GM23338 (cell line): ENCODE results near the gene ATRIP. TPM values are rescaled to one million over a fixed set of nuclear protein-coding genes. Genes with fewer than 3 reads are reported as not detected.

Experiments used
- ATAC-seq: fragments of 200-7000 bp; cut with Tn5 transposase; 3 replicates; pipeline ENCODE4 v1.9.1; 2020
- DNase-seq: peaks from one replicate; pipeline ENCODE4 v3.0.0-alpha.2; 2015; ENCODE audit warnings: low spot score
- H2AFZ ChIP-seq: fragments of 200-600 bp; sonication (generic); 2 replicates; pipeline ENCODE4 v1.8.0; 2016; ENCODE audit warnings: antibody characterized with exemption, mild to moderate bottlenecking, moderate library complexity
- H3F3A ChIP-seq: fragments of 200-600 bp; sonication (generic); replicated peaks from 2 replicates; pipeline ENCODE4 v1.8.0; 2017; ENCODE audit warnings: antibody characterized with exemption, mixed run types, low read depth
- H3K27ac ChIP-seq: fragments of 200-600 bp; sonication (generic); 2 replicates; pipeline ENCODE4 v1.6.1; 2016; ENCODE audit warnings: low read depth
- H3K27me3 ChIP-seq: fragments of 200-600 bp; sonication (generic); 2 replicates; pipeline ENCODE4 v1.8.0; 2016; ENCODE audit warnings: mild to moderate bottlenecking, mixed run types, moderate library complexity; ENCODE audit not compliant: insufficient read depth
- H3K36me3 ChIP-seq: fragments of 200-600 bp; sonication (generic); 2 replicates; pipeline ENCODE4 v1.8.0; 2016; ENCODE audit warnings: mild to moderate bottlenecking; ENCODE audit not compliant: insufficient read depth
- H3K4me1 ChIP-seq: fragments of 200-600 bp; sonication (generic); 2 replicates; pipeline ENCODE4 v1.8.0; 2016; ENCODE audit warnings: mild to moderate bottlenecking, moderate library complexity; ENCODE audit not compliant: insufficient read depth
- H3K4me2 ChIP-seq: fragments of 200-600 bp; sonication (generic); 2 replicates; pipeline ENCODE4 v1.7.1; 2017; ENCODE audit warnings: mixed run types
- H3K4me3 ChIP-seq: fragments of 200-600 bp; sonication (generic); 2 replicates; pipeline ENCODE4 v1.6.1; 2016; ENCODE audit warnings: mixed run types
- H3K79me2 ChIP-seq: fragments of 200-600 bp; sonication (generic); replicated peaks from 2 replicates; pipeline ENCODE4 v1.8.0; 2017; ENCODE audit warnings: mild to moderate bottlenecking; ENCODE audit not compliant: insufficient read depth
- H3K9me2 ChIP-seq: fragments of 200-600 bp; sonication (generic); 2 replicates; pipeline ENCODE4 v1.8.0; 2017; ENCODE audit not compliant: insufficient read depth
- H4K20me1 ChIP-seq: fragments of 200-600 bp; sonication (generic); replicated peaks from 2 replicates; pipeline ENCODE4 v1.8.0; 2017; ENCODE audit warnings: mild to moderate bottlenecking; ENCODE audit not compliant: insufficient read depth
- H3K27ac Mint-ChIP-seq: 2 replicates; pipeline ENCODE4 v1.8.0; 2020; ENCODE audit warnings: inconsistent platforms, mild to moderate bottlenecking, moderate library complexity, mixed read lengths
- H3K27me3 Mint-ChIP-seq: 3 replicates; pipeline ENCODE4 v1.8.0; 2022; ENCODE audit warnings: low read depth, mild to moderate bottlenecking, moderate library complexity, mixed read lengths, inconsistent platforms; ENCODE audit not compliant: insufficient read depth, poor library complexity
- H3K36me3 Mint-ChIP-seq: 3 replicates; pipeline ENCODE4 v1.8.0; 2021; ENCODE audit warnings: low read depth, mild to moderate bottlenecking, inconsistent platforms, moderate library complexity, mixed read lengths
- H3K4me1 Mint-ChIP-seq: 3 replicates; pipeline ENCODE4 v1.8.0; 2020; ENCODE audit warnings: mild to moderate bottlenecking, inconsistent platforms, mixed read lengths
- H3K4me3 Mint-ChIP-seq: 3 replicates; pipeline ENCODE4 v1.8.0; 2021; ENCODE audit warnings: moderate library complexity, mild to moderate bottlenecking, inconsistent platforms, mixed read lengths
- H3K9me3 Mint-ChIP-seq: 3 replicates; pipeline ENCODE4 v1.8.0; 2020; ENCODE audit warnings: moderate library complexity, mild to moderate bottlenecking, inconsistent platforms, mixed read lengths
- ETS1 ChIP-seq: IDR thresholded peaks from 2 replicates; pipeline ENCODE4 v1.6.1; 2016; ENCODE audit warnings: antibody characterized with exemption
- EZH2 ChIP-seq: fragments of 200-600 bp; sonication (generic); IDR thresholded peaks from one replicate; pipeline ENCODE4 v1.8.0; 2017; ENCODE audit warnings: antibody characterized with exemption, mild to moderate bottlenecking, low read depth; ENCODE audit not compliant: unreplicated experiment
- NANOG ChIP-seq: IDR thresholded peaks from 2 replicates; pipeline ENCODE4 v1.6.1; 2016; ENCODE audit warnings: antibody characterized with exemption, borderline replicate concordance
- POLR2AphosphoS5 ChIP-seq: IDR thresholded peaks from 2 replicates; pipeline ENCODE4 v1.6.1; 2016; ENCODE audit warnings: antibody characterized with exemption, low read depth
- REST ChIP-seq: IDR thresholded peaks from one replicate; pipeline ENCODE4 v1.6.1; 2018; ENCODE audit warnings: antibody characterized with exemption; ENCODE audit not compliant: unreplicated experiment
- ZNF114 ChIP-seq: fragments of 250-450 bp; sonication (Bioruptor Pico); IDR thresholded peaks from 2 replicates; pipeline ENCODE4 v1.5.0; 2020; ENCODE audit warnings: mild to moderate bottlenecking, moderate library complexity
- ZNF331 ChIP-seq: fragments of 250-450 bp; sonication (Bioruptor Pico); IDR thresholded peaks from 2 replicates; pipeline ENCODE4 v1.5.0; 2020; ENCODE audit warnings: low read depth, mild to moderate bottlenecking, moderate library complexity
- polyA plus RNA-seq: library from polyadenylated mRNA; unstranded; fragments of >200 nt; fragmentation: Nextera tagmentation; extraction: Ambion mirVana; gene quantifications from 2 replicates; pipeline ENCODE4 v1.2.1, GENCODE V29; 2016
- total RNA-seq: library from RNA; depleted of rRNA; stranded (reverse); fragments of >200 nt; shearing (Covaris generic); gene quantifications from 2 replicates; pipeline ENCODE4 v1.2.3, GENCODE V29; 2014
- TF ChIP-seq, protein P1 (sequence below): fragments of 250-450 bp; sonication (Bioruptor Pico); IDR thresholded peaks from 2 replicates; pipeline ENCODE4 v1.5.0; 2020; ENCODE audit warnings: mild to moderate bottlenecking, moderate library complexity
- TF ChIP-seq, protein P2 (sequence below), 2 experiments: fragments of 200-600 bp in 1 of 2; sonication (generic) in 1 of 2; conservative IDR thresholded peaks; 2 replicates each; pipeline versions ENCODE4 v1.5.1 to v1.6.1; 2016 to 2017; ENCODE audit warnings: antibody characterized with exemption in 2 of 2, low read depth in 2 of 2, mild to moderate bottlenecking in 2 of 2, moderate library complexity in 1 of 2

ATRIP gene
- total and polyA plus RNA-seq, 2 experiments from 2014 or later: 5.8 to 17.3 TPM

DNA sequence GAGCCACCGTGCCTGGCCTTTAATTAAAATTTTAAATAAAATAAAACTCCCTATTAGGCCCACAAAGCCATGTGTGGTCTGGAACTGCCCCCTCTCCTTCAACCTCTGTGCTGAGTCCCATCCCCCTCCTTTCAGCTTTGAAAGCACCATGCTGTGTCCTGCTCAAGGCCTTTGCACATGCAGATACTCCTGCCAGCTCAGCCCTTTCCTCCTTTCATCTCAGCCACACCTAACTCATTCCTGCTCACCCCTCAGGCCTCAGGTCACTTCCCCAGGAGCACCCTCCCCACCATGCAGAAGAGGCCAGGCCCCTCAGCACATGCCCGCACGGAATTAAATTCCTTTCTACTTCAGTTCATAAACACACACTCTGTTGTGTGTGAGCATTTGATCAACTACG lies 28.1 kb downstream of the ATRIP start:
- Histone ChIP-seq H3K4me3 (peak overlapping the region; percentile 32), H3K27ac (peak overlapping the region; percentile 98), H3K27me3 (no peaks in the 10 kb centered on the region), H3F3A (peaks cover 10% of the 10 kb centered on the region; the same call in 1 of the 2 replicates), H3K4me2 (peak overlapping the region; percentile 66), H4K20me1 (no peaks in the 10 kb centered on the region), H3K9me2 (no peaks in the 10 kb centered on the region), H2AFZ (no peak overlapping the region), H3K36me3 (no peaks in the 10 kb centered on the region; the same call in 1 of the 2 replicates), H3K79me2 (peaks cover 24% of the 10 kb centered on the region), H3K4me1 (peaks cover 26% of the 10 kb centered on the region)
- peak; percentile 98 for DNase-seq
- H3K4me1 Mint-ChIP-seq: peaks cover 41% of the 10 kb centered on the region
- peak overlapping the region; percentile 47 for H3K4me3 Mint-ChIP-seq
- H3K27ac Mint-ChIP-seq: peak overlapping the region; percentile 95
- TF ChIP-seq ZNF114 (CRISPR knock-in tag): no peak
- TF ChIP-seq POLR2AphosphoS5: peak; percentile 57
- TF ChIP-seq, protein P1, sequence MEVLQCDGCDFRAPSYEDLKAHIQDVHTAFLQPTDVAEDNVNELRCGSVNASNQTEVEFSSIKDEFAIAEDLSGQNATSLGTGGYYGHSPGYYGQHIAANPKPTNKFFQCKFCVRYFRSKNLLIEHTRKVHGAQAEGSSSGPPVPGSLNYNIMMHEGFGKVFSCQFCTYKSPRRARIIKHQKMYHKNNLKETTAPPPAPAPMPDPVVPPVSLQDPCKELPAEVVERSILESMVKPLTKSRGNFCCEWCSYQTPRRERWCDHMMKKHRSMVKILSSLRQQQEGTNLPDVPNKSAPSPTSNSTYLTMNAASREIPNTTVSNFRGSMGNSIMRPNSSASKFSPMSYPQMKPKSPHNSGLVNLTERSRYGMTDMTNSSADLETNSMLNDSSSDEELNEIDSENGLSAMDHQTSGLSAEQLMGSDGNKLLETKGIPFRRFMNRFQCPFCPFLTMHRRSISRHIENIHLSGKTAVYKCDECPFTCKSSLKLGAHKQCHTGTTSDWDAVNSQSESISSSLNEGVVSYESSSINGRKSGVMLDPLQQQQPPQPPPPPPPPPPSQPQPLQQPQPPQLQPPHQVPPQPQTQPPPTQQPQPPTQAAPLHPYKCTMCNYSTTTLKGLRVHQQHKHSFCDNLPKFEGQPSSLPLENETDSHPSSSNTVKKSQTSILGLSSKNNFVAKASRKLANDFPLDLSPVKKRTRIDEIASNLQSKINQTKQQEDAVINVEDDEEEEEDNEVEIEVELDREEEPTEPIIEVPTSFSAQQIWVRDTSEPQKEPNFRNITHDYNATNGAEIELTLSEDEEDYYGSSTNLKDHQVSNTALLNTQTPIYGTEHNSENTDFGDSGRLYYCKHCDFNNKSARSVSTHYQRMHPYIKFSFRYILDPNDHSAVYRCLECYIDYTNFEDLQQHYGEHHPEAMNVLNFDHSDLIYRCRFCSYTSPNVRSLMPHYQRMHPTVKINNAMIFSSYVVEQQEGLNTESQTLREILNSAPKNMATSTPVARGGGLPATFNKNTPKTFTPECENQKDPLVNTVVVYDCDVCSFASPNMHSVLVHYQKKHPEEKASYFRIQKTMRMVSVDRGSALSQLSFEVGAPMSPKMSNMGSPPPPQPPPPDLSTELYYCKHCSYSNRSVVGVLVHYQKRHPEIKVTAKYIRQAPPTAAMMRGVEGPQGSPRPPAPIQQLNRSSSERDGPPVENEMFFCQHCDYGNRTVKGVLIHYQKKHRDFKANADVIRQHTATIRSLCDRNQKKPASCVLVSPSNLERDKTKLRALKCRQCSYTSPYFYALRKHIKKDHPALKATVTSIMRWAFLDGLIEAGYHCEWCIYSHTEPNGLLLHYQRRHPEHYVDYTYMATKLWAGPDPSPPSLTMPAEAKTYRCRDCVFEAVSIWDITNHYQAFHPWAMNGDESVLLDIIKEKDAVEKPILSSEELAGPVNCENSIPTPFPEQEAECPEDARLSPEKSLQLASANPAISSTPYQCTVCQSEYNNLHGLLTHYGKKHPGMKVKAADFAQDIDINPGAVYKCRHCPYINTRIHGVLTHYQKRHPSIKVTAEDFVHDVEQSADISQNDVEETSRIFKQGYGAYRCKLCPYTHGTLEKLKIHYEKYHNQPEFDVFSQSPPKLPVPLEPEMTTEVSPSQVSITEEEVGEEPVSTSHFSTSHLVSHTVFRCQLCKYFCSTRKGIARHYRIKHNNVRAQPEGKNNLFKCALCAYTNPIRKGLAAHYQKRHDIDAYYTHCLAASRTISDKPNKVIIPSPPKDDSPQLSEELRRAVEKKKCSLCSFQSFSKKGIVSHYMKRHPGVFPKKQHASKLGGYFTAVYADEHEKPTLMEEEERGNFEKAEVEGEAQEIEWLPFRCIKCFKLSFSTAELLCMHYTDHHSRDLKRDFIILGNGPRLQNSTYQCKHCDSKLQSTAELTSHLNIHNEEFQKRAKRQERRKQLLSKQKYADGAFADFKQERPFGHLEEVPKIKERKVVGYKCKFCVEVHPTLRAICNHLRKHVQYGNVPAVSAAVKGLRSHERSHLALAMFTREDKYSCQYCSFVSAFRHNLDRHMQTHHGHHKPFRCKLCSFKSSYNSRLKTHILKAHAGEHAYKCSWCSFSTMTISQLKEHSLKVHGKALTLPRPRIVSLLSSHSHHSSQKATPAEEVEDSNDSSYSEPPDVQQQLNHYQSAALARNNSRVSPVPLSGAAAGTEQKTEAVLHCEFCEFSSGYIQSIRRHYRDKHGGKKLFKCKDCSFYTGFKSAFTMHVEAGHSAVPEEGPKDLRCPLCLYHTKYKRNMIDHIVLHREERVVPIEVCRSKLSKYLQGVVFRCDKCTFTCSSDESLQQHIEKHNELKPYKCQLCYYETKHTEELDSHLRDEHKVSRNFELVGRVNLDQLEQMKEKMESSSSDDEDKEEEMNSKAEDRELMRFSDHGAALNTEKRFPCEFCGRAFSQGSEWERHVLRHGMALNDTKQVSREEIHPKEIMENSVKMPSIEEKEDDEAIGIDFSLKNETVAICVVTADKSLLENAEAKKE (CRISPR knock-in tag): 0 out of 2 replicates have a peak, but pooled peaks have one; percentile 29
- TF ChIP-seq NANOG: peak; percentile 83
- peak; percentile 8; the same call in 1 of the 2 replicates for TF ChIP-seq ZNF331 (CRISPR knock-in tag)
- TF ChIP-seq, protein P2, sequence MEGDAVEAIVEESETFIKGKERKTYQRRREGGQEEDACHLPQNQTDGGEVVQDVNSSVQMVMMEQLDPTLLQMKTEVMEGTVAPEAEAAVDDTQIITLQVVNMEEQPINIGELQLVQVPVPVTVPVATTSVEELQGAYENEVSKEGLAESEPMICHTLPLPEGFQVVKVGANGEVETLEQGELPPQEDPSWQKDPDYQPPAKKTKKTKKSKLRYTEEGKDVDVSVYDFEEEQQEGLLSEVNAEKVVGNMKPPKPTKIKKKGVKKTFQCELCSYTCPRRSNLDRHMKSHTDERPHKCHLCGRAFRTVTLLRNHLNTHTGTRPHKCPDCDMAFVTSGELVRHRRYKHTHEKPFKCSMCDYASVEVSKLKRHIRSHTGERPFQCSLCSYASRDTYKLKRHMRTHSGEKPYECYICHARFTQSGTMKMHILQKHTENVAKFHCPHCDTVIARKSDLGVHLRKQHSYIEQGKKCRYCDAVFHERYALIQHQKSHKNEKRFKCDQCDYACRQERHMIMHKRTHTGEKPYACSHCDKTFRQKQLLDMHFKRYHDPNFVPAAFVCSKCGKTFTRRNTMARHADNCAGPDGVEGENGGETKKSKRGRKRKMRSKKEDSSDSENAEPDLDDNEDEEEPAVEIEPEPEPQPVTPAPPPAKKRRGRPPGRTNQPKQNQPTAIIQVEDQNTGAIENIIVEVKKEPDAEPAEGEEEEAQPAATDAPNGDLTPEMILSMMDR (conservative IDR thresholded peaks at IDR 0.05; ENCODE audit: low read depth in 2 of 2): no peak; a peak in 1 of 4 replicates
- no peak for TF ChIP-seq REST
- TF ChIP-seq ETS1: 0 out of 2 replicates have a peak, but pooled peaks have one; percentile 12
- TF ChIP-seq EZH2: no peak
- ATAC-seq: peak; percentile 79
- peaks cover 25% of the 10 kb centered on the region for H3K27me3 Mint-ChIP-seq
- H3K36me3 Mint-ChIP-seq: peaks cover 13% of the 10 kb centered on the region
- H3K9me3 Mint-ChIP-seq: peaks cover 4% of the 10 kb centered on the region
